Uterus (tissue), 2 donors: ENCODE measurements around the gene NUBP2.

Experiments used
- CTCF ChIP-seq, 4 experiments: fragments of 200-600 bp in 2 of 4; fragments of 450-650 bp in 2 of 4; sonication (generic) in 2 of 4; IDR thresholded peaks; one replicate each; pipeline ENCODE4 v1.5.1; 2016 to 2019; ENCODE audit warnings: antibody characterized with exemption in 4 of 4, mild to moderate bottlenecking in 2 of 4, moderate library complexity in 1 of 4
- POLR2A ChIP-seq, 2 donors: fragments of 450-650 bp; IDR thresholded peaks; one replicate each; pipeline ENCODE4 v1.6.1; 2016; ENCODE audit warnings: antibody characterized with exemption in 2 of 2, mild to moderate bottlenecking in 1 of 2, moderate library complexity in 1 of 2

GRCh38 chr16:1775846-1776671 is 6.7 kb upstream of the NUBP2 start:
- TF ChIP-seq CTCF (IDR thresholded peaks at IDR 0.05): no peak
- no peak for TF ChIP-seq POLR2A (IDR thresholded peaks at IDR 0.05)
